Adrenal gland (tissue), 12 donors: Measurements from ENCODE around the gene IGFBP5. TPM values are rescaled to one million over a fixed set of nuclear protein-coding genes. Genes with fewer than 3 reads are reported as not detected.

ENCODE experiments used
- DNase-seq, 7 donors: peaks; one replicate each; pipeline ENCODE4 v3.0.0-alpha.2; 2019 to 2020
- H3K27ac ChIP-seq, 5 donors: fragments of 200-600 bp; sonication (generic) in 4 of 5; 1 replicate in 3 of 5; 2 replicates in 2 of 5; pipeline versions ENCODE4 v1.5.1 to v1.8.0; 2016 to 2020; ENCODE audit warnings: mild to moderate bottlenecking in 1 of 5
- H3K27me3 ChIP-seq: fragments of 200-600 bp; 2 replicates; pipeline ENCODE4 v1.8.0; 2021
- H3K36me3 ChIP-seq, 2 donors: fragments of 200-600 bp; replicated peaks in 1 of 2; 1 replicate in 1 of 2; 2 replicates in 1 of 2; pipeline versions ENCODE4 v1.5.1 to v1.8.0; 2018 to 2022
- H3K4me1 ChIP-seq, 2 donors: fragments of 200-600 bp; replicated peaks in 1 of 2; 1 replicate in 1 of 2; 2 replicates in 1 of 2; pipeline versions ENCODE4 v1.5.1 to v1.8.0; 2018 to 2021
- H3K4me3 ChIP-seq, 4 donors: fragments of 200-600 bp; sonication (generic) in 3 of 4; one replicate each; pipeline ENCODE4 v1.5.1; 2016 to 2018
- H3K9me3 ChIP-seq, 3 donors: fragments of 200-600 bp; sonication (generic) in 1 of 3; replicated peaks in 1 of 3; 1 replicate in 2 of 3; 2 replicates in 1 of 3; pipeline versions ENCODE4 v1.5.1 to v1.8.0; 2016 to 2021
- CTCF ChIP-seq, 6 experiments: fragments of 450-650 bp in 4 of 6; fragments of 200-600 bp in 2 of 6; sonication (generic) in 1 of 6; IDR thresholded peaks; 1 replicate in 5 of 6; 2 replicates in 1 of 6; pipeline versions ENCODE4 v1.5.1 to v1.8.0; 2016 to 2021; ENCODE audit warnings: antibody characterized with exemption in 6 of 6, mild to moderate bottlenecking in 2 of 6, moderate library complexity in 1 of 6
- POLR2A ChIP-seq, 2 donors: fragments of 450-650 bp; IDR thresholded peaks; one replicate each; pipeline ENCODE4 v1.6.1; 2017; ENCODE audit warnings: antibody characterized with exemption in 2 of 2, mild to moderate bottlenecking in 2 of 2, moderate library complexity in 1 of 2
- WGBS, 4 donors: extraction: QIAGEN DNeasy Blood & Tissue Kit in 2 of 4; methylation state at CpG; one replicate each; pipeline versions ENCODE4 v1.1.5 to v1.1.7; 2013 to 2017; 5-methylcytosine and 5-hydroxymethylcytosine counted together
- intact Hi-C, 2 donors: fragments of 100-400 bp; cut with DNase I; formaldehyde crosslinking; loops; one replicate each; pipeline versions ENCODE4 v1.14.1 to v1.15.0; 2022 to 2023
- polyA plus RNA-seq, 3 donors: library from polyadenylated mRNA; stranded (reverse); fragments of 200-250 nt in 2 of 3; fragments of 350-450 nt in 1 of 3; fragmentation: Illumina TruSeq in 1 of 3; extraction: RNeasy Lipid Tissue Mini Kit (QIAGEN cat#74804) in 1 of 3; gene quantifications; one replicate each; pipeline ENCODE4 v1.2.3, GENCODE V29; 2013 to 2014
- total RNA-seq, 9 donors: library from RNA; depleted of rRNA in 4 of 9; stranded (reverse); fragments of >200 nt in 4 of 9; fragments of 120-200 nt in 1 of 9; fragmentation: NEBNext Ultra II Directional in 1 of 9; extraction: Animal tissue kit (Norgen Biotek cat#: 25700) in 1 of 9; gene quantifications; one replicate each; pipeline versions ENCODE4 v1.1.0 to v1.2.4, GENCODE V29; 2013 to 2023
- donor health status: healthy with polysubstance abuse.
- donor health status: Bipolar disorder and iron deficiency.
- donor health status: DM: yes; HTN: yes; CAD: no.
- donor health status: DM: no; HTN: no; CAD: no.
- donor health status: DM: no; HTN: no; CAD: no.
- donor health status: DM: yes; HTN: yes; CAD: no.

Gene IGFBP5
- total and polyA plus RNA-seq, 12 donors = 92.5 to 2,550 (median 609) TPM

GRCh38 chr2:216673609-216674008 is 21.7 kb downstream of the IGFBP5 start:
- 77 to 95% (median 88%) methylated on average over 4 to 9 of the region's 9 CpGs for WGBS, 4 donors
- DNase-seq = no peak
- TF ChIP-seq POLR2A (IDR thresholded peaks at IDR 0.05) = no peak
- no peak for TF ChIP-seq CTCF (IDR thresholded peaks at IDR 0.05)
- no peak overlapping the region for H3K4me3 ChIP-seq
- H3K27ac ChIP-seq = peak overlapping the region in 1 of 5 donors; percentile 1
- H3K36me3 ChIP-seq = peaks cover 0 to 30% of the 10 kb centered on the region in 2 donors
- no peaks in the 10 kb centered on the region for H3K27me3 ChIP-seq
- no peaks in the 10 kb centered on the region for H3K4me1 ChIP-seq
- intact Hi-C loops = no loop called here
- H3K9me3 ChIP-seq = no peaks in the 10 kb centered on the region

GRCh38 chr2:216673021-216673420 is 22.3 kb downstream of the IGFBP5 start:
- Histone ChIP-seq H3K9me3 (no peaks in the 10 kb centered on the region), H3K4me3 (no peak overlapping the region), H3K36me3 (peaks cover 0 to 24% of the 10 kb centered on the region in 2 donors), H3K27ac (peak overlapping the region in 1 of 5 donors; percentile 1), H3K27me3 (no peaks in the 10 kb centered on the region), H3K4me1 (no peaks in the 10 kb centered on the region)
- intact Hi-C loops = no loop called here
- no peak for TF ChIP-seq CTCF (IDR thresholded peaks at IDR 0.05)
- TF ChIP-seq POLR2A (IDR thresholded peaks at IDR 0.05) = no peak
- WGBS, 4 donors = 73 to 88% (median 82%) methylated on average over 7 to 10 of the region's 10 CpGs
- DNase-seq = no peak

GRCh38 chr2:216672466-216672865 is 22.9 kb downstream of the IGFBP5 start:
- H3K27ac ChIP-seq = no peak overlapping the region
- no peaks in the 10 kb centered on the region for H3K9me3 ChIP-seq
- H3K4me1 ChIP-seq = no peaks in the 10 kb centered on the region
- H3K27me3 ChIP-seq = no peaks in the 10 kb centered on the region
- H3K36me3 ChIP-seq = peaks cover 0 to 19% of the 10 kb centered on the region in 2 donors
- no peak for DNase-seq
- H3K4me3 ChIP-seq = no peak overlapping the region
- no peak for TF ChIP-seq POLR2A (IDR thresholded peaks at IDR 0.05)
- TF ChIP-seq CTCF (IDR thresholded peaks at IDR 0.05) = no peak
- WGBS, 4 donors = 81 to 84% (median 82%) methylated on average over 10 of the region's 10 CpGs
- intact Hi-C loops = no loop called here

GRCh38 chr2:216671791-216672343 is 23.5 kb downstream of the IGFBP5 start:
- TF ChIP-seq POLR2A (IDR thresholded peaks at IDR 0.05) = no peak
- no peak for TF ChIP-seq CTCF (IDR thresholded peaks at IDR 0.05)
- DNase-seq = no peak
- peak overlapping the region in 2 of 5 donors; percentile 20 to 21 for H3K27ac ChIP-seq
- intact Hi-C loops = no loop called here
- peaks cover 0 to 14% of the 10 kb centered on the region in 2 donors for H3K36me3 ChIP-seq
- H3K27me3 ChIP-seq = no peaks in the 10 kb centered on the region
- no peaks in the 10 kb centered on the region for H3K4me1 ChIP-seq
- WGBS, 4 donors = 71 to 80% (median 77%) methylated on average over 9 to 12 of the region's 12 CpGs
- H3K9me3 ChIP-seq = no peaks in the 10 kb centered on the region
- no peak overlapping the region for H3K4me3 ChIP-seq
